ENCODE results near the gene ATP8B3. TPM values are rescaled to one million over a fixed set of nuclear protein-coding genes. Genes with fewer than 3 reads are reported as not detected.

ATP8B3 gene
- total and polyA plus RNA-seq, 8 donors = 0.15 to 1.4 (median 0.80) TPM; not detected in 4

DNA sequence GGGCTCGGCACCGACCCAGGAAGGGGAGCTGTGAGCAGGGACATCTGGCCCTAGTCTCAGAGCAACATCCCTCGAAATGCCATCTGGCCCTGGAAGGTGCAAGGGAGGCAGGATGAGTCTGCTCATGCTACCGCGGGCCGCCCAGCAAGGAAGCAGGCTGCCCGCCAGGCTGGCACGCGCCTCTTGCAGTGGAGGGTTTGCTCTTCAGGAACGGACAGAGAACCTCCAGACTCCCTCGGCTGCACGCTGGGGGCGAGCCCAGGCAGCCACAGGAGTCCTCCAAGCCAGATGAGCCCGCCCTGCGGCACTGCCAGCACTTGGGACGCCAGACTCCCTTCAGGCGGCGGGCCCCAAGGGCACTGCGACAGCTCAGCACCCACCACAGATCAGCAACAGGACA, 10.1 kb upstream of the ATP8B3 start:
- no peaks in the 10 kb centered on the region for H3K9me3 ChIP-seq
- TF ChIP-seq, protein P1, sequence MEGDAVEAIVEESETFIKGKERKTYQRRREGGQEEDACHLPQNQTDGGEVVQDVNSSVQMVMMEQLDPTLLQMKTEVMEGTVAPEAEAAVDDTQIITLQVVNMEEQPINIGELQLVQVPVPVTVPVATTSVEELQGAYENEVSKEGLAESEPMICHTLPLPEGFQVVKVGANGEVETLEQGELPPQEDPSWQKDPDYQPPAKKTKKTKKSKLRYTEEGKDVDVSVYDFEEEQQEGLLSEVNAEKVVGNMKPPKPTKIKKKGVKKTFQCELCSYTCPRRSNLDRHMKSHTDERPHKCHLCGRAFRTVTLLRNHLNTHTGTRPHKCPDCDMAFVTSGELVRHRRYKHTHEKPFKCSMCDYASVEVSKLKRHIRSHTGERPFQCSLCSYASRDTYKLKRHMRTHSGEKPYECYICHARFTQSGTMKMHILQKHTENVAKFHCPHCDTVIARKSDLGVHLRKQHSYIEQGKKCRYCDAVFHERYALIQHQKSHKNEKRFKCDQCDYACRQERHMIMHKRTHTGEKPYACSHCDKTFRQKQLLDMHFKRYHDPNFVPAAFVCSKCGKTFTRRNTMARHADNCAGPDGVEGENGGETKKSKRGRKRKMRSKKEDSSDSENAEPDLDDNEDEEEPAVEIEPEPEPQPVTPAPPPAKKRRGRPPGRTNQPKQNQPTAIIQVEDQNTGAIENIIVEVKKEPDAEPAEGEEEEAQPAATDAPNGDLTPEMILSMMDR (IDR thresholded peaks at IDR 0.05) = no peak
- TF ChIP-seq EP300 (IDR thresholded peaks at IDR 0.05) (no peak), POLR2AphosphoS5 (IDR thresholded peaks at IDR 0.05) (no peak), POLR2A (IDR thresholded peaks at IDR 0.05) (no peak)
- no peak overlapping the region for H3K27ac ChIP-seq
- intact Hi-C loops (cut with DNase I; ENCODE audit: low total_unique reads) = loop anchor here (10.0 kb wide), 1 partner anchor 267 kb away; no protein-coding TSS in a partner anchor
- no peaks in the 10 kb centered on the region for H3K27me3 ChIP-seq
- peaks cover 9 to 18% (median 15%) of the 10 kb centered on the region in 4 donors for H3K4me1 ChIP-seq
- no peak for DNase-seq
- H3K4me3 ChIP-seq = no peak overlapping the region
- 86 to 100% (median 90%) methylated on average over 2 to 19 of the region's 19 CpGs for WGBS, 5 donors
- peaks cover 66 to 100% (median 94%) of the 10 kb centered on the region in 4 donors for H3K36me3 ChIP-seq

DNA sequence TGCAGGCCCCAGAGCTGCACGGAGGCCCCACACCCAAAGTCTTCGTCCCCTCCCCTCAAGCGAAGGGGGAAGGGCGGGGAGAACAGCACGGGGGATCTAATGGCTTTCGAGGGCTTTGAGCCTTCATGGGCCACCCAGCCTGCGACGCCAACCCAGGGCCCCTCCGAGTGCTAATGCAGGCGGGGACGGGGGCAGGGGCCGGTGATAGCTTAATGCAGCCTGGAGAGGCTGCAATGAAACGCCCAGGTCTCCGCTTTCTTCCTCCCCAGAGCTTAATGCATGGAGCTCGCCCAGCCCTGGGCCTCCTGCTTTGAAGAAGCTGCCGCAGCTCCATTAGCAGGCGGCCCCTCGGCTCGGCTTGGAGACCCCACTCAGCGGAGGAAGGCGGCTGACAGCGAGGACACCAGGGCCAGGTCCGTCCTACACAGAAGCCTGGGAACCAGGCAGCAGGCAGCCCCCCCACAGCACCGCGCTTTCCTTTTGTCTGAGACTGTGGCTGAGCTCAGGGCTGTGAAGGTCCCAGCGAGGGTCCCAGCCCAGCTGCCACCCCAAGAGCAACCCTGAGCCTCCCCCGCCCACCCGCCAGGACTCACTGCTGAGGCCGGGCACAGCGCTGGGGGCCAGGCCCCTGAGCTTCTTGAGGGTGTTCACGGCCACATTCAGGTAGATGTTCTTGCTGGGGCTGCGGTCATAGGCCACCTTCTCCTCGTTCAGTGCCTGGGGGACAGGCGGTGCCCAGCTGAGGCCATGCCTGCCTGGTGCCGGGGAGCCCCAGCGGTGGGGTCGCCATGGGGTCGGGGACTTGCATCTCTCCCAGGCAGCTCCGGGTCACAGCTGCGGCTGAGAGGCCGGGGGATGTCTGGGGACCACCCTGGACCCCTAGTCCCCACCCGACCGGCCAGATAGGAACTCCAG, 7.5 kb upstream of the ATP8B3 start:
- no peak for DNase-seq
- WGBS, 5 donors = 84 to 91% (median 90%) methylated on average over 25 to 43 of the region's 43 CpGs
- no peaks in the 10 kb centered on the region for H3K27me3 ChIP-seq
- intact Hi-C loops (cut with DNase I; ENCODE audit: low total_unique reads) = loop anchor here (10.0 kb wide), 1 partner anchor 265 kb away; no protein-coding TSS in a partner anchor
- peaks cover 0 to 3% (median 0%) of the 10 kb centered on the region in 4 donors for H3K4me1 ChIP-seq
- H3K9me3 ChIP-seq = no peaks in the 10 kb centered on the region
- H3K4me3 ChIP-seq = no peak overlapping the region
- H3K36me3 ChIP-seq = peaks cover 75 to 100% (median 100%) of the 10 kb centered on the region in 4 donors
- TF ChIP-seq POLR2A (IDR thresholded peaks at IDR 0.05) = no peak
- no peak for TF ChIP-seq POLR2AphosphoS5 (IDR thresholded peaks at IDR 0.05)
- no peak overlapping the region for H3K27ac ChIP-seq

DNA sequence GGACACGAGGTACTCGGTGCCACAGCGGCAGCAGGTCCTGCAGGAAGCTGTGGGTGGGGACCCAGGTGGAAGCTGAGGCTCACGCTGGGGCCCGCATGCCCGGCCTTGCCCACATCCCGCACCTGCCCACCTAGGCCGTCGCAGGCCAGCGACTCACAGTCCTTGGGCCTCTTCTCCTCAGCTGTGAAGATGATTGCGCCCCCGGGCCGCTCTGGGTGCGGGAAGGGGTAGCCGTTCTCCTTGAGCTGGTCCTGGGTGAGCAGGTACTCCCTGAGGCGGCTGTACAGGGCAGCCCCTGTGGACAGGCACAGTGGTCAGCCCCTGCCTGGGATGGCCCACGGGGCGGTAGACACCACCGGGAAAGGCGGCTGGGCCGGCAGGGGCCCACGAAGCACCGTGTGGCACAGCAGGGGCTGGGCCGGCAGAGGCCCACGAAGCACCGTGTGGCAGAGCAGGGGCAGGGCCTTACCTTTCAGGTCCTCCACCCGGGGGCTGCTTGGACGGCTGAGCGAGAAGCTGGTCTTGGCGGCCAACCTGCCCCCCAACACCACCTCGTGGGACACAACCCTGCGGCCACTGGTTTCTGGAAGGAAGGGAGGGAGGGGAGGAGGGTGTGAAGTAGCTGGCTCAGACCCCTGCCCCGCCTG, 6.6 kb upstream of the ATP8B3 start:
- Histone ChIP-seq H3K9me3 (no peaks in the 10 kb centered on the region), H3K4me1 (peaks cover 0 to 2% (median 1%) of the 10 kb centered on the region in 4 donors), H3K36me3 (peaks cover 69 to 92% (median 92%) of the 10 kb centered on the region in 4 donors), H3K27ac (no peak overlapping the region), H3K4me3 (no peak overlapping the region), H3K27me3 (no peaks in the 10 kb centered on the region)
- TF ChIP-seq, protein P1 (IDR thresholded peaks at IDR 0.05) = no peak
- TF ChIP-seq POLR2AphosphoS5 (IDR thresholded peaks at IDR 0.05) = no peak
- no peak for TF ChIP-seq POLR2A (IDR thresholded peaks at IDR 0.05)
- no peak for TF ChIP-seq EP300 (IDR thresholded peaks at IDR 0.05)
- intact Hi-C loops (cut with DNase I; ENCODE audit: low total_unique reads) = no loop called here
- 89 to 95% (median 91%) methylated on average over 18 to 33 of the region's 33 CpGs for WGBS, 5 donors
- DNase-seq = no peak

DNA sequence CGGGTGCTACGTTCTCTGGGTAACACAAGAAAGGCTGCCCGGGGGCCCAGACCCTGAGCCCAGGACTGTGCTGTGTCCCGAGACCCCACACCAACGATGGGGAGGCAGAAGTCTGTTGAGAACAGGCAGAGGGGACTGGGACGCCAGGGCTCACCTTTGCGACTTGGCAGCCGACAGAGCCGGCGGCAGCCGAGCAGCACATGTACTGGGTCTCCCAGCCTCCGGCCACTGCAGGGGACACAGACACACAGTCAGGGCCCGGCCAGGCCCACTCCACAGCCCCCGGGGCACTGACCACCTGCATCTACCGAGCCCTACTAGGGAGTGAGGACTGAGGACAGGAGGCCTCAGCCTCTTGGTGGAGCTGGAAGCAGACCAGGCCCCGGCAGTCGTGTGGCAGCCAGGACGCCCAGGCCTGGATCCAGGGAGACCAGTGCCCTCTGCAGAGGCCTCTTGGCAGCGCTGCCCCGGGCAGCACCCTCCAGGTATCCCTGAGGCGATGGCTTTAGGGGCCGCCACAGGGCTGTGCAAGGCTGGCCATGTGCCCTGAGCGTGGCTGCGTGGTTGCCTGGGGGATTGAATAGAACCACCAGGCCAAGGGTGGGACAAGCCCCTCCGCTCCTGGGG, 5.6 kb upstream of the ATP8B3 start:
- no peak overlapping the region for H3K27ac ChIP-seq
- no peak for DNase-seq
- WGBS, 5 donors = 80 to 90% (median 88%) methylated on average over 2 to 25 of the region's 25 CpGs
- TF ChIP-seq POLR2AphosphoS5 (IDR thresholded peaks at IDR 0.05) (no peak), POLR2A (IDR thresholded peaks at IDR 0.05) (no peak), EP300 (IDR thresholded peaks at IDR 0.05) (no peak)
- TF ChIP-seq, protein P1 (IDR thresholded peaks at IDR 0.05) = no peak
- no peak overlapping the region for H3K4me3 ChIP-seq
- H3K27me3 ChIP-seq = no peaks in the 10 kb centered on the region
- intact Hi-C loops (cut with DNase I; ENCODE audit: low total_unique reads) = no loop called here
- peaks cover 9 to 13% (median 11%) of the 10 kb centered on the region in 4 donors for H3K4me1 ChIP-seq
- H3K36me3 ChIP-seq = peaks cover 62 to 82% (median 82%) of the 10 kb centered on the region in 4 donors
- H3K9me3 ChIP-seq = no peaks in the 10 kb centered on the region
